ENCODE measurements around the gene MATN3.

DNA sequence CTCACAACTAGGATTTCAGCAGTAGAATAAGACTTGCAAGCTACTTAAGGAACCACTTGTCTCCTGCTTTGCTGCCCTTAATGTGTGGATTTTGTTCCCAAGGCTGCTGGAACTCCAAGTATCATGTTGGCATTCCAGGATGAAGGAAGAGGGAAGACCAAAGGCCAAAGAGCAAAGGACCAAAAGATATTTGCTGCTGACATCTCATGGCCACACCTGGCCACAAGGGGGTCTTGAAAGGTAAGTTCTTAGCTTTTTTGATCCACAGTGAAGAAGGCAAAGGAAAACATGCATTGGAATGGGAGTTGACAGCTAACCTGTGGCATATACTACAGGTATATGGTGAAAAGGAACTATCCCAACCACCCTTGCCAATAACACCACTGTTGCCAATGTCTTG is 3.9 kb upstream of the MATN3 start:
- TF ChIP-seq, protein P1, sequence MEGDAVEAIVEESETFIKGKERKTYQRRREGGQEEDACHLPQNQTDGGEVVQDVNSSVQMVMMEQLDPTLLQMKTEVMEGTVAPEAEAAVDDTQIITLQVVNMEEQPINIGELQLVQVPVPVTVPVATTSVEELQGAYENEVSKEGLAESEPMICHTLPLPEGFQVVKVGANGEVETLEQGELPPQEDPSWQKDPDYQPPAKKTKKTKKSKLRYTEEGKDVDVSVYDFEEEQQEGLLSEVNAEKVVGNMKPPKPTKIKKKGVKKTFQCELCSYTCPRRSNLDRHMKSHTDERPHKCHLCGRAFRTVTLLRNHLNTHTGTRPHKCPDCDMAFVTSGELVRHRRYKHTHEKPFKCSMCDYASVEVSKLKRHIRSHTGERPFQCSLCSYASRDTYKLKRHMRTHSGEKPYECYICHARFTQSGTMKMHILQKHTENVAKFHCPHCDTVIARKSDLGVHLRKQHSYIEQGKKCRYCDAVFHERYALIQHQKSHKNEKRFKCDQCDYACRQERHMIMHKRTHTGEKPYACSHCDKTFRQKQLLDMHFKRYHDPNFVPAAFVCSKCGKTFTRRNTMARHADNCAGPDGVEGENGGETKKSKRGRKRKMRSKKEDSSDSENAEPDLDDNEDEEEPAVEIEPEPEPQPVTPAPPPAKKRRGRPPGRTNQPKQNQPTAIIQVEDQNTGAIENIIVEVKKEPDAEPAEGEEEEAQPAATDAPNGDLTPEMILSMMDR (IDR thresholded peaks at IDR 0.05; ENCODE audit: extremely low read depth in 1 of 2, insufficient read depth in 1 of 2, low read depth in 1 of 2, low read length in 2 of 2): no peak
- TF ChIP-seq GATA2 (IDR thresholded peaks at IDR 0.05; ENCODE audit: insufficient read depth, insufficient read length, low read depth, low read length) (no peak), POLR2A (IDR thresholded peaks at IDR 0.05; ENCODE audit: low read depth, low read length) (no peak)

All from endothelial cell of umbilical vein (primary cell).